ENCODE results near the gene TRA2A.
"Not testable (repeated sequence)": the region's sequence is repeated elsewhere in the genome, so short reads cannot be mapped to it uniquely, and the experiment has no call there.

Gene TRA2A

DNA sequence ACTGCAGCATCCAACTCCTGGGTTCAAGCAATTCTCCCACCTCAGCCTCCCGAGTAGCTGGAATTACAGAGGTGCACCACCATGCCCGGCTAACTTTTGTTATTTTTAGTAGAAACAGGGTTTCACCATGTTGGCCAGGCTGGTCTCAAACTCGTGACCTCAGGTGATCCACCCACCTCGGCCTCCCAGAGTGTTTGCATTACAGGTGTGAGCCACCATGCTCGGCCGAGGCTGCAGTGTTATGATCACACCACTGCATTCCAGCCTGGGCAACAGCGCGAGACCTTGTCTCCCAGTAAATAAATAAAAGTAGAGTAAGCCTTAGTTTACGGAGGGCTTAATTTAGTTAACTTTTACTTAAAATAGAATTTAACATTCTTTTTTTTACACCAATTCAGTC is 37.8 kb downstream of the TRA2A start:
- no peak for DNase-seq (ENCODE audit: low spot score)

GRCh38 chr7:23491502-23491901 is 40.3 kb downstream of the TRA2A start:
- no peak for DNase-seq (ENCODE audit: low spot score)

- DNase-seq (ENCODE audit: low spot score) = no peak
These were observed 41.2 kb downstream of the TRA2A start for GRCh38 chr7:23490357-23491135.

DNA sequence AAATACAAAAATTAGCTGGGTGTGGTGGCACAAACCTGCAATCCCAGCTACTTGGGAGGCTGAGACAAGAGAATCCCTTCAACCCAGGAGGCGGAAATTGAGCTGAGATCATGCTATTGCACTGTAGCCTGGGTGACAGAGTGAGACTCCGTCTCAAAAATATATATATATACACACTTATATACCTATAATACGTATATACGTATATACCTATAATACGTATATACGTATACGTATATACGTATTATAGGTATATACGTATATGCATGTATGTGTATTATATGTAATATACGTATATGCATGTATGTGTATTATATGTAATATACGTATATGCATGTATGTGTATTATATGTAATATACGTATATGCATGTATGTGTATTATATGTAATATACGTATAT is 43.1 kb downstream of the TRA2A start:
- DNase-seq (ENCODE audit: low spot score) = not testable (repeated sequence)

DNA sequence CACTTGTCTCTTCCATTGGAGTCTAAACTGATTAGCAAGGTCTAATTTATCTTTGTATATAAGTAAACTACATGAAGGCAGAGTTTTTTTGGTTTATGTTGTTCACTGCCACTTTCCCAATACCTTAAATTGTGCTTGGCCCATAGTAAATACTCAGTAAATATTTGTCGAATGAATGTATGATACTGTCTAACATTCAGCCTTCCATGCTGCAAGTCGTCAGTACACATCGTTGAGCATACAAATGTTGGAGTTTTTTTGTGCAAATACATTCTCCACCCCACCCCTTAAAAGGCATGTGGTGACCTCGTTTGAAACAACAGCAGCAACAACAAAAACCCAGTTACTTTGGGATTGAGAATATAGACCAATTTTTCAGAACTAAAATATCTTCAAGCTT is 44.1 kb downstream of the TRA2A start:
- no peak for DNase-seq (ENCODE audit: low spot score)

- no peak for DNase-seq (ENCODE audit: low spot score)
These were observed 45.6 kb downstream of the TRA2A start for GRCh38 chr7:23486002-23486773.

DNA sequence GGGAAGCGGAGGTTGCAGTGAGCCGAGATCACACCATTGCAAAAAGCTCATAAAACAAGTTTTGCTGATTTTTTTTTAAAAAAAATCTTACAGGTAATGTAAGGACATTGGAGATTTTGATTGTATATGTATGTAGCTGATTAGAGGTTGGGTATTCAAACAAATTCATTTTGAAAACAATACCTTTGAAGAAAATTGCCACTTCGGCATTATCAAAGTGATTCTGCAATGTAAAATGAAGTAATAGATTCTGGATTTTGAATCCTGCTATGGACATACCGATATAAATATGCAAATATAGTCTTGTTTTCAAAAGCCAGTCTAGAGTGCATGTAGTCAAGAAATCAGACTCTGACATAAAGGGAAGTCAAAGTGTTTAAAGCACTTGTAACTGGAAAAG is 49.1 kb downstream of the TRA2A start:
- no peak for DNase-seq (ENCODE audit: low spot score)

DNA sequence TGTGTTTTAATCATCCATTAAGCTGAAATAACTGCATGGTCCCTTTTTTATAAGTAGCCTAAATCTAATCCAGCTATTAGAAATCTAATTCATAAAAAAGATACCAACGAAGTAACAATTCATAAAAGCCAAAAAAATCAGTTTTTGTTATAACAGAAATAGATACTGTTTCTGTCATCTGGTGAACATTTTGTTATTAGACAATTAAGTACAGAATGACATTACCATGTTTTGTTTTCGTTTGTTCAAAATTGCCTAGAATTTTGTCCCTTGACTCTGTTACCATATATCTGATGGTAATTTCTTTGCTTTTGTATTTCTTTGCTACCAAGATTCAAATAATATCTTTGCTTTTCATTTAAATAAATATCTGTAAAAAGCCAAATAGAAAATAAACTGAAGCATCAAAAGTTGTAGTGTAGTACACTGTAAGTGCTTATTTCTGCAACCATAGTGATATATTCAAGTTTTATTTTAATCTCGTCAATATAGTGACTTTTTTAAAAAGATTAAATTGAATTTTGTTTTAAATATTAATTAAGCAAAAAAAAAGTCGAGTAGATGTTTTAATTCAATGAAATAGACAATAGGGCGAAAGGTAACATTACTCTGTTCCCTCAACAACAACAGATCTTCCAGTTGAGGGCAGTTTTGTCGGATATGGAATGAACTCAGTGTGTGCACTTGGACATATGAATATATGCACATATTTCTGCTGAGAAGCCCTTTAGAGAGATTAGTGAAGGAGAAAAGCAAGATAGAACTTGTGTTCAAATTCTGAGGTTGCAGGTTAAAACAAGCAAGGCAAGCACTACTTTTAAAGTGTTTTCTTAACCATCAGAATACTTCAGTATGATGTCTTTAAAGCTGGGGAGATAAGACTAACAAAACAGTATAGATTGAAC is 53.6 kb downstream of the TRA2A start:
- no peak for DNase-seq (ENCODE audit: low spot score)

DNA sequence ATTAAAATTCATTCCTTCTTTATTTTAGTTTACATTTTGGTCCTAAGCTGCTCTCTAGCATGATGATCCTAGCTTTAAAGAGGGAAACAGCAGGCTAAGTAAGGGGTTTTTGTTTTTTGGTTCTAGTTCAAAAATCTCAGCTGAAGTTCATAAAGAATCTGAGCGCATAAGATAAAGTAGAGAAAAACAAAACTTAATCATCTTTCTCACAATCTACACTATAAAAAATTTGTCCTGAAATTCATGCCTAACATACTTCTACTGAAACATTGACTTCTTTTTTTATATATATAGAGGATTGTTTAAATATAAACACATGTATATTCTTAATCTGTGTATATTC is 54.7 kb downstream of the TRA2A start:
- no peak for DNase-seq (ENCODE audit: low spot score)

DNA sequence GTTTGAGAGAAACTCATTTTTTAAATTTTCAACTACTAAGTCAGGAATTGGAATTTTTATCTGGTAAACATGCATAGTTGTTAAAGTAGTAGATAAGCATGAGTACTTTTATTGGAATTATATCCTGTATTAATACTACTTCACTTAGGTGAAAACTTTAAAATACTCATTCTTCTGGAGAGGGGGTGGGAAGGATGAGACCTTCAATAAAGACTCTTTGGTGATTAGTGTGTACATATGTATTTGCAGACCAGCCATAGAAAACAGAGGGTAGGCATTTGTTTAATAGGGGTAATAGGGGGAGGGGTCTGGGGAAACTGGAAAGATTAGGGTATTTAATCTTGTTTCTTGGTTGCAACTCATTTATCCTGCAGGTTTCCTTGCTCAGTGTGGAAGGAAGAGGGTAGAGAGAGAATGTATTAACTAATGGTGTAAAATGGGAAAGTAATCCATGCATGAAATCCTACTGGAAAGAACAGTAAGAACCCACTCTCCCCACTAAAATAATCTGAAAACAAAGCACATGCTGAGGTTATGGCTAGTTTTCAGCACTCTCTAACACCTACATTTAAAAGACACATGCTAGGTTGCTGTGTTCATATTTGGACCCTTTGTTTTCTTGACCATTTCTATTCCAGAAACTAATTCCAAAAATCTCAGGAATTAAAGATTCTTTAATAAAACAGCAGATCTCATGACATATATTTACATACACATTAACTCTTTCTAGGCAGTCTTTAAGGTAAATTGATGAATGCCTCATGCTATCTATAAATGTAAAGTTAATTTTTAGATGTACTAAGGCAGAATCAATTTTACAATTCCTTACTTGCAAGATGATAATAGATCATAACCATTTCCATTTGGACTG is 55.3 kb downstream of the TRA2A start:
- DNase-seq (ENCODE audit: low spot score) = no peak

GRCh38 chr7:23475576-23475839 is 56.3 kb downstream of the TRA2A start:
- no peak for DNase-seq (ENCODE audit: low spot score)

GRCh38 chr7:23474829-23475575 is 56.8 kb downstream of the TRA2A start:
- DNase-seq (ENCODE audit: low spot score) = no peak

DNA sequence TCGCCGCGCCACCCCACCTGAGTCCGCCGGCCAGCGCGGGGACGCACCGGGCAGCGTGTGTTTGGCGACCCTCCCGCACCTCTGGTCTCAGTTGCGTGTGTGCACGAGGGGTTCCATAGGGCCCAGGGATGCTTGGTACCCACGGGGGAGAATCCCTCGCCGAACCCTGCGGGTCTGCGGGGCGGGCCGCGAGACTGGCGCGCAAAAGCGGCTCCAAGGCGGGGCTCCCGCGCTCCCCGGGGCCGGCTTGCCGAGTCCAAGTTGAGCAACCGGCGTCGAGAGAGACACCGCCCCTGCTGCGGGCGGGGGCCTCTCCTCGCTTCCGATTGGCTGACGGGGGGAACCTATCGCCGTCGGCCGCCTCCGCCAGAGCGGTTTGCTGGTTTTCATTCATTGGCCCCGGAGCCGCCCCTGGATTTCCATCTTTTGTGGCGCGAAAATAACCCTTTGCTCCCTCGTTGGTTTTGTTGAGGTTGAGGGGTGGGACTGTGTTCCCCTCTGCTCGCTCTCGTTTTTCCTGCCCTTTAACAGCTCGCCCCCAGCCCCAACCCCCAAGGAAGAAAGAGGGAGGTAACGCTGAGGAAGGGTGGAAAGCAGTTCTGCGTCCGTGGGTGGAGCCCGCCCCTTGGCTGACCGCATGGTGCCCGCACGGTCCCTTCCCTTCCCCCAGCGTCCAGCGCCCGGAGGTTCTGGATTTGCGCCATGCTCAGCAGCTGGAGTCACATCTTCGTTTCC is 57.5 kb downstream of the TRA2A start:
- no peak for DNase-seq (ENCODE audit: low spot score)

DNA sequence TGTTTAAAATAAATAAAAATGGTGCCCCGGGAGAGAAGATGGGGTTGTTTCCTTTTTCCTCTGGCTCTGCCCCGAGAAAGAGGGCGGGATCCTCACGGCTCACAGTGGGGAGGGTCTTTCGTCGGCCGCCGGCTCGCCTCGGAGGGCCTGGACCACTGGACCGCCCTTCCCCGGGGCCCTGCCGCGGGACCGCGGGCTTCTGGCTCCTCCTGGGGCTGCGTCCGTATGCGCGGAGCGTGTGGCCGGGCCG is 58.0 kb downstream of the TRA2A start:
- DNase-seq (ENCODE audit: low spot score) = no peak

- peak; percentile 47 for DNase-seq (ENCODE audit: low spot score)
These were observed 58.6 kb downstream of the TRA2A start for GRCh38 chr7:23472956-23473843.

DNA sequence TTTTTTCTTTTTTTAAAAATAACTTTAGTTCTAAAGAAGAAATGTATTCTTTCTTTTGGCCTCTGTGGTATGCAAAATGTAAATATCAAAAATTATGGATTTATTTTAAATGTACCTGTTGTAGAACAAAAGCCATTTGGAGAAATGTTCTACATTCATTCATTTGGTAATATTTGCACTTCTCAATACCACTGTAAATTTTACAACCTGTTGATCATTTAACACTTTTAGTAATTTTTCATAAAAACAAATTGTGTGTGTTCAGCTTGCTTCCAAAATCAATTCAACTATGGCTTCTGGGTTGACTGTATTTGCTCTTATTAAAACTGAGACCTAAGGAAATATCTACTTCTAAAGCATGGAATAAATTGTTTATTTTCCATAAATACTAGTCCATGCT is 59.2 kb downstream of the TRA2A start:
- peak; percentile 4 for DNase-seq (ENCODE audit: low spot score)

- peak; percentile 59 for DNase-seq (ENCODE audit: low spot score)
These were observed 59.7 kb downstream of the TRA2A start for GRCh38 chr7:23472046-23472445.

GRCh38 chr7:23471106-23471859 is 60.5 kb downstream of the TRA2A start:
- DNase-seq (ENCODE audit: low spot score) = peak; percentile 89

Data from RKO (cell line).